Left kidney (tissue), 2 donors: ENCODE results near the gene SLC6A1. TPM values are rescaled to one million over a fixed set of nuclear protein-coding genes. Genes with fewer than 3 reads are reported as not detected.

Experiments
- DNase-seq: peaks from one replicate; pipeline ENCODE4 v3.0.0-alpha.2; 2013
- polyA plus RNA-seq: library from polyadenylated mRNA; unstranded; fragments of 120-200 nt; gene quantifications from one replicate; pipeline ENCODE4 v1.2.1, GENCODE V29; 2013; ENCODE audit not compliant: insufficient read length

SLC6A1 gene
- polyA plus RNA-seq, 1 donor, result 1.7 TPM

GRCh38 chr3:10970306-10970960 lies 22.1 kb upstream of the SLC6A1 start:
- DNase-seq, result no peak

- DNase-seq, result no peak
These were observed 20.3 kb upstream of the SLC6A1 start for GRCh38 chr3:10972072-10972782.

DNA sequence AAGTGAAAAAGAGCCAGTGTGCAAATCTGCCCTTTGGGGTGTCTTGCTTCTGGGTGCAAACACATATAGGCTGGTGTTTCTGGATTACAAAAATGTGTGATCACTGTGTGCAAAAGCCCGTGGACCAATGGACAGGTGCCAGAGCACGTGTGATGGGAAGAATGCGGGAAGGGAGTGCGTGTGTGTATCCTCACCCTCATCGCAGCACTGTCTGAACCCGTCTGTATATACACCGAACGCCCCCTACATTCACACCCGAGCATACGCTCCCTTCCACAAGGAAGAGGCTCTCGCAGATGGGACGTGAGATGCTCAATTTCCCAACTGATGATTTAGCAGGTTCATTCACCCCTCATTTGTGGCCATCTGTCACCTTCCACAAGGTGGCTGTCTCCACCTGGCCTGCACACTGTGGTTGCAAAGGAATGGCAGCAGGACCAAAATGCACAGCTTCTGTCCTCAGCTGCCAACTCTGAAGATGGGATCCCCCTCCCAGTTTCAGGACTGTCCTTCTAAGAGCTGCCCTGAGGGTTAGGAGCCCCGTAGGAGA lies 19.4 kb upstream of the SLC6A1 start:
- no peak for DNase-seq

- DNase-seq, result no peak
These were observed 18.4 kb upstream of the SLC6A1 start for GRCh38 chr3:10974131-10974530.

GRCh38 chr3:10974746-10975375 lies 17.7 kb upstream of the SLC6A1 start:
- no peak for DNase-seq

DNA sequence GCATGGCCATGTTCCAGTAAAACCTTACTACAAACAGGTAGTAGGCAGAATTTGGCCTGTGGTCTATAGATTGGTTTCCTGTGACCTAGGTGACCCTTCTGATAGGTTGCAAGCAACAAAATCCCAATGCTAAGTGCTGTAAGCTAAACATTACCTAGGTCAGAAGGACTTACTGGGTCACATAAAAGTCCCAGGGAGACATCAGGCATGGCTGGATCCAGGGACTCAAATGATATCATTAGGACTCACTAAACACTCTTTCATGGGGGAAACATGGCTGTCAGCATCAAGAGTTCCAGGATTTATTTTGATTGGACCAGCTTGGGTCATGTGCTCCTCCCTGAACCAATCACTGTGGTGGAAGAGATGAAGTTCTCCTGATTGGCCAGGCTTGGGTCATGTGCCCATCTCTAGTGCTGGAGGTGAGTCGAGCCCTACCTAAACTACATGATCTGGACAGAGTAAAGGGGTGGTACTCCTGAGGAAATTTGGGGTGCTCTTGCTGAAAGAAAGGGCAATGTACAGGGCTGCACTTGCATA lies 16.8 kb upstream of the SLC6A1 start:
- DNase-seq, result no peak

DNA sequence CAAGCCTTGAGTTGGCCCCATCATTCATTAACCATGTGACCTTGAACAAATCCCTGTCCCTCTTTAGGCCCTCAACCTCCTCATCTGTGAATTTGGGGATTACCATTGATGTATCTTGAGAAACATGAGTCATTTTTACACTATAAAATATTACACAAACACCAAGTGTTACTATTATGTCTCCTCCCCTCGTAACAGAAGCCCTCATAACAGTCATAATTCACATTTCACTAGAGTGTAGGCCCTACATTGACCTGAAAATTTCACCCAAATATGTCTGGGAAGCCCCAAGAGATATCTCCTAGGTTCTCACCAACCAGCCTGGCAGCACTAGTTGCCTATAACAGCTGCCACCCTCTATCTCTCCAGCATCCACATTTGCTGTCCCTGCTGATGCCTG lies 15.8 kb upstream of the SLC6A1 start:
- no peak for DNase-seq

DNA sequence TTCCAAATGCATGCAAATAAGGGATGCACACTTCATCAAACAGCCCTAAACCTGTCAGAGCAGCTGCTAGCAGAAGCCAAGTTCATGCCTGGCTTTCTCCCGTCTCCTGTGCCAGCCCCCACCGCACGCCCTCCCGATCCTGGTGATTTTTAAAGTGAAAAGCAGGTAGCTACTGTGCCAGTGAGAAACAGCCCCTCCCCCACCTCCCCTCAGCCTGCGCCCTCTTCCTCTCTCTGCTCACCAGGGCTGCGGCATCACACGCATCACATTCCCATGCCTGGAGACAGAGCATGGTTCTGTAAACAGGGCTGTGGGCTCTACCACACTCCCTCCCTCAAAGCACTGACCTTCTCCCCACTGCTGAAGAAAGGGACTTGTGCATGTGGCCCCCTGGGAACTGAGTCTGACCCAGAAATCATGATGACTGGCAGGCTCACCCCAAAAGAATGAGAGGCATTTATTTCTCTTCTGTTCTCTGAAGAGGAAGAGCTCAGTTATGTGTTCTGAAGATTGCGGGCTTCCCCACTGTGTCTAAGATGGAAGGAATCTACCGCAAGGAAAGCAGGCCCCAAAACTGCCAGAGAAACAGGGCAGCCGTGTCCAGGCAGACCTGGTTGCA lies 14.5 kb upstream of the SLC6A1 start:
- peak; percentile 13 for DNase-seq

- no peak for DNase-seq
These were observed 13.6 kb upstream of the SLC6A1 start for GRCh38 chr3:10978956-10979355.

DNA sequence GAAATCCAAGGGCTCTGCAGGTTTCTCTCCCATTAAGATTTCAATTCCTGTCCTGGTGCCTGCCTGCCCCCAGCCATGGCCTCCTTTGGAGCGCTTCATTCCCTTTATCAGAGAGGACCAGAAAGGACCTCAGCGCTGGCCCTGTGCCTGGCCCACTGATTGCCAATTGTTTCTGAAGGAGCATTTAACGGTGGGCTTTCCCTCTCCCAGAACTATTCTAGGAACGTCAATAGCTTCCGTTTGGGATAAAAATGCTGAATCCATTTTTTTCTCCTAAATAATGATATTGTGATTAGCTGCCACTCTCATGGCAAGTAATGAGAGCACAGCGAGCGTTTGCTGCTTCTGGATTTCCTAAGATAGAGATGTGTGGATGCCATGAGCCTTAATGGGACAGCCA lies 12.2 kb upstream of the SLC6A1 start:
- DNase-seq, result no peak

GRCh38 chr3:10981031-10981430 lies 11.5 kb upstream of the SLC6A1 start:
- DNase-seq, result no peak

DNA sequence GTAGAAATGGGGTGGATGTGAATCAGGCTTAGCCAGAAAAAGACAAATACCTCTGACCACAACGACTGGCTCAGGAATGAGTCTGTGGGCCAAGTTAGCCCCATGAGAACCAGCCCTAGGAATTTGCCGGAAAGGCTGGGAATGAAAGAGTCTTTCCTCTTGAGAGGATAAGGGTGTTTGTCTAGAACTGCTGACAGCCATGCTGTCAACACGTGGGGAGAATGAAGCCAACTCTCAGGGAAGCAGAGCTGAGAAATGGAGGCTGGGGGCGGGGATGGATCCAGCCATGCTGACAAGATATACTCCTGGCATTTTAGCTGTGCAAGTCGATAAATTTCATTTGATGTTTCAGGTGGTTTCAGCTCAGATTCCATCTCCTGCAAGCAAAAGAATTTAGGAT lies 10.6 kb upstream of the SLC6A1 start:
- DNase-seq, result no peak

DNA sequence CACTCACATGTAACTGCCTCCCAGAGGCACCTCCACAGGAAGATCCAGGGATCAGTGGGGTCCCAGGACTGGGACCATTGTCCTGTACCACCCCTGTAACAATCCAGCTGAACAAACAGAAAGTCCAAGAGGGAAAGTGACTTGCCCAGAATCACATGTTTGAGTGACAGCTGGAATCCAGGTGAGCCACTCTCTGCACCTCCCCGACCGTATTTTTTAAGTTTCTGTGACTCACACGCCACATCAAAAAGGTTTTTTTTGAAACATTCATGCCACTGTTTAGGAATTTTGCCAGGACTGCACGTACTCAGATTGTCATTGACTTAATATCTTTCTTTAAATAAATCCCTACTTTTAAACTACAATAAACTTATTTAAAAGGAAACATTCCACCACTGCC lies 9.8 kb upstream of the SLC6A1 start:
- DNase-seq, result no peak

- DNase-seq, result peak; percentile 25
These were observed 9.2 kb upstream of the SLC6A1 start for GRCh38 chr3:10983219-10983916.

DNA sequence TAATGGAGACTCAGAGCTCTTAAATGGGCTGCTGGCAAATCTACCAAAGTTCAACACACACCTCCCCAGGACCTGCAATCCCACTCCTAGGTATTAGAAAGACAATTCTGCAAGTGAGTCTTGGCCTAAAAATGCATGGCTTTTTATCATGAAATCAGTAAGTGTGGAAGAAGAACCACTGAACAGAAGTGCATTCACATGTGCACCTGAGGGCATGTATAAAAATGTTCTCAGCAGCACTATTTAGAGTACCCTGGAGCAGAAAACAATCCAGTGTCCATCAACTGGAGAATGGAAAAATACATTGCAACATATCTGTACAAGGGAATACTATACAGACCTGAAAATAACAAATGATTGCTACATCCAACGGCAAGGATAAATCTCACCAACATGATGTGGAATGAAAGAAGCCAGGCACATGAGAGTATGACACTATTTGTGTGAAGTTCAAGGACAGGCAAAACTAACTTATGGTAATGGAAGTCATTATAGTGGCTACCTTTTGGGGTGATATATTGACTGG lies 8.1 kb upstream of the SLC6A1 start:
- no peak for DNase-seq

DNA sequence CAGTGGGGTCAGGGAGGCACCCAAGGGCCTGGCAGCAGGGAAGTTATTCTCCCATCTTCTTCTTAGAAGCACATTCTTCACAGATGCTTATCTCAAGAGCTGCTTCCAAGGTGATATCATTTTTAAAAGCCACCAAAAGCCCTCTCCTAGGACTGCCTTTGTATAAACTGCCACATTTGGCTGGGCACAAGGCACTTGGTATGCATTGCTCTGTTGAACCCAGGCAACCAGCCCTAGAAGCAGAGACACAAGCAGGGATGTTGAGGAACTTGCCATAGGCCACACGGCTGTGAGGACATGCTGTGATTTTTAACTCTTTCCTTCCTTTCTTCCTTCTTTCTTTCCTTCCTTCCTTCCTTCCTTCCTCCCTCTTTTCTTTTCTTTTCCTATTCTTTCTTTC lies 7.4 kb upstream of the SLC6A1 start:
- no peak for DNase-seq

GRCh38 chr3:10986592-10986991 lies 6.0 kb upstream of the SLC6A1 start:
- no peak for DNase-seq

DNA sequence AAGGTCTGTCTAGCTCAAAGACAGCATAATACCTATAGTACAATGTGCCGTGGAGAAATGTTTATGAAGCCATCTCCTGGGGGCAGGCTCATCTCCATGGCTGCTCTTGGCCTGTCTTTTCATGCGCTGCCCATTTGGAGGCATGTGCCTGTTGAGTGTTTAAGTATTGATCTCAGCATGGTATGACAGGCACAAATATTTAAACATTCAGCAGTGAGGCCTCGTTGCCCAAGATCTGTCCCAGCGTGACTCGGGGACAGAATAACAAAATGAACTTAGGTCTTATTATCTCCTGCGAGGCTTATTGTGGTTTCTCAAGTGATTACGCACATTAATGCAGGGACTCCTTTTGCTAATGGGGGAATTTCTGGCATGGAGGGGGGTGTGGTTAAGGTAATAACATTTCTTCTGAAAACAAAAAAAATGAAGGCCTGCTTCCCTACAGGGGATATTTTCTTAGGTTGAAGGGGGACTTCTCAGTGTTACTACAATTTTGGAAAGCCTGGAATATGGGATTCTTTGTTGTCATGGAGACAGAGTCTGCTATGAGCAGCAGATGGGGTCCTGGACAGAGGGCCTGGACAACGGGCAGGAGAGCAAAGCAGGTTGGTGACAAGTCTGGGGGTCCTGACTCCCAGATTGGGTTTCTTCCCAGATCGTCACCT lies 4.4 kb upstream of the SLC6A1 start:
- no peak for DNase-seq

GRCh38 chr3:10988991-10989484 lies 3.5 kb upstream of the SLC6A1 start:
- DNase-seq, result no peak

DNA sequence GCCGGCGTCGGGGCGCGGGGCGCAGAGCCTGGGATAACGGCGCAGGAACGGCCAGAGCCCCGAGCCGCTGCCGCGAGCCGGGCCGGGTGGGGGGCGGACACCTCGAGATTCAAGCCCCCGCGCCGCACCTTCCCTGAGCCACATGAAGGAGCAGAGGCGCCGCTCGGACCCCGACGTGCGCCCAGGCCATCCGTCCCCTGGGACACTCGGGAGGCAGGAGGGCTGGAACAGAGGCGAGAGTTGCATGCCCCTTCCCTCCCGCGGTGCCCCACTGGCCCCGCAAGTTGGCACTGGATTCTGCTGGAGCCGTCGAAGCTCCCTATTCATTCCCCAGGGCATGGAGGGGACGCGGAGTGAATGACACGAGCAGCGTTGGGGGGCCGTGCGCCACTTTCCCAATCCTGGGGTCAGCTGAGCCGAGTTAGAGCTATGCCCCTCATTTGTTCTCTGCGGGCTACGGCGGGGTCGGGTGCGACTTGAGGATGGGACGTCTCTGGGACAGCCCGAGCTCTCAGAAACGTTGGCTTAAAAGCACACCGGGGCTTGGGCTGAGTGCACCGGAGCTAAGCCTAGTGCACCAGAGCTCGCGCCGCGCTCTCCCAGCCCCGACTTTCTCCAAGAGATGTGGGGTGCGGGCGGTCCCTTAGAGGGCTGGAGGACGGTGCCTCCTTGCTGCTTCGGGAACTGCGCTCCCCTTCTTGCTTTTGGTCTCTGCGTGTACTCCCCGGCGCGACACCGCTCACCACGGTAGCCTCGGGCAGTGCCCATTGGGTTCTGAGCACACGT lies 588 bp downstream of the SLC6A1 start:
- DNase-seq, result no peak
